ENCODE measurements around the gene ARSG. TPM values are rescaled to one million over a fixed set of nuclear protein-coding genes. Genes with fewer than 3 reads are reported as not detected.

The ARSG gene
- total and polyA plus RNA-seq, 10 of the 15 experiments (the other 5 are each of a cell fraction or from before 2014, with no cell fraction given): 2.9 to 13.5 (median 7.6) TPM

DNA sequence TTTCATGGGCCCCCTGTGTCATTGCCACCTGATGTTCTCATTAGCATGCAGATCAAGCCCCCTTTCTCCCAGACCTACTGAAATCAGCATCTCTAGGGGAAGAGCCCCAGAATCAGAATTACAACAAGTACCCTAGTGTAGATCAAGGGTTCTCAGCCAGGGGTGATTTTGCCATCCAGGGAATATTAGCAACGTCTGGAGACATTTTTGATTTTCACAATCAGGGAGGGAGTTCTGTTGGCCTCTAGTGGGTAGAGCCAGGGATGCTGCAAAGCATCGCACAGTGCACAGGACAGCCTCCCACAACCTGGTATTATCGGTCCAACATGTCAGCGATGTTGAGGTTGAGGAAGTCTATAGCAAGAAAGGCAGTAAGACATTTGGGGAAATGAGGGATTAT is 36.1 kb upstream of the ARSG start:
- H3K27me3 ChIP-seq (replicated peaks in 1 of 2; ENCODE audit: control insufficient read depth in 2 of 2, insufficient read depth in 2 of 2, low read length in 1 of 2): no peaks in the 10 kb centered on the region
- no peak overlapping the region for H2AFZ ChIP-seq (ENCODE audit: control insufficient read depth, low read depth, low read length)
- H3K27ac ChIP-seq (ENCODE audit: control insufficient read depth, insufficient read depth): no peak overlapping the region
- H3K4me3 ChIP-seq: no peak overlapping the region
- no peak for FAIRE-seq
- ChIA-PET RAD21 (ENCODE audit: unreplicated experiment) (no interaction called here), CTCF (interaction anchor here (1.0 kb wide), 1 partner anchor 49 kb away, joined by 3 read pairs; no protein-coding TSS in a partner anchor), SMC1A (ENCODE audit: uncharacterized antibody, unreplicated experiment) (interaction anchor here (0.8 to 1.8 kb wide), 3 partner anchors 17 to 74 kb away, joined by 3 to 8 read pairs (median 3); no protein-coding TSS in a partner anchor), POLR2A (no interaction called here)
- BruUV-seq (replicated peaks): no TSS peak
- intact Hi-C loops (cut with micrococcal nuclease; ENCODE audit: unreplicated experiment): no loop called here
- H3K9ac ChIP-seq (ENCODE audit: control insufficient read depth, insufficient read depth, low read length): no peak overlapping the region
- no peak overlapping the region for H3K4me2 ChIP-seq (ENCODE audit: control insufficient read depth, insufficient read depth)
- TF ChIP-seq YY1 (IDR thresholded peaks at IDR 0.05; ENCODE audit: low read depth, low read length): no peak
- no peak for TF ChIP-seq RFX5 (IDR thresholded peaks at IDR 0.05; ENCODE audit: low read depth, low read length)
- no peak for TF ChIP-seq SP1 (IDR thresholded peaks at IDR 0.05; ENCODE audit: low read depth, low read length)
- TF ChIP-seq ZNF687 (IDR thresholded peaks at IDR 0.05): no peak
- TF ChIP-seq, protein P1, sequence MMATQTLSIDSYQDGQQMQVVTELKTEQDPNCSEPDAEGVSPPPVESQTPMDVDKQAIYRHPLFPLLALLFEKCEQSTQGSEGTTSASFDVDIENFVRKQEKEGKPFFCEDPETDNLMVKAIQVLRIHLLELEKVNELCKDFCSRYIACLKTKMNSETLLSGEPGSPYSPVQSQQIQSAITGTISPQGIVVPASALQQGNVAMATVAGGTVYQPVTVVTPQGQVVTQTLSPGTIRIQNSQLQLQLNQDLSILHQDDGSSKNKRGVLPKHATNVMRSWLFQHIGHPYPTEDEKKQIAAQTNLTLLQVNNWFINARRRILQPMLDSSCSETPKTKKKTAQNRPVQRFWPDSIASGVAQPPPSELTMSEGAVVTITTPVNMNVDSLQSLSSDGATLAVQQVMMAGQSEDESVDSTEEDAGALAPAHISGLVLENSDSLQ (IDR thresholded peaks at IDR 0.05): no peak
- TF ChIP-seq ZBTB4 (CRISPR knock-in tag; IDR thresholded peaks at IDR 0.05): no peak
- no peak for TF ChIP-seq SMARCA5 (IDR thresholded peaks at IDR 0.05)
- TF ChIP-seq PAX8 (IDR thresholded peaks at IDR 0.05): no peak
- peaks cover 9% of the 10 kb centered on the region; the same call in 1 of the 2 replicates for H3K4me1 ChIP-seq (ENCODE audit: control insufficient read depth, insufficient read depth, low read length)
- WGBS (ENCODE audit: insufficient coverage, insufficient replicate concordance, low lambda C conversion rate, missing lambda C conversion rate): 60% methylated on average over 4 of the region's 4 CpGs
- no peaks in the 10 kb centered on the region for H3K9me3 ChIP-seq (replicated peaks; ENCODE audit: control insufficient read depth, insufficient read depth, low read length)
- in situ Hi-C loops (cut with MboI): no loop called here
- no peaks in the 10 kb centered on the region for H3K79me2 ChIP-seq (ENCODE audit: control insufficient read depth, insufficient read depth, low read length)
- ATAC-seq: no peak
- H4K20me1 ChIP-seq (ENCODE audit: control insufficient read depth, insufficient read depth): no peaks in the 10 kb centered on the region
- peaks cover 0 to 9% of the 10 kb centered on the region in 2 experiments; a peak in 3 of 4 replicates for H3K36me3 ChIP-seq (ENCODE audit: control insufficient read depth in 2 of 2, insufficient read depth in 2 of 2, low read length in 1 of 2)
- DNase-seq (ENCODE audit: low read depth, low spot score): no peak
